NCI-H774 (cell line): ENCODE results near the gene PDE9A.
"Not testable (repeated sequence)": the region's sequence is repeated elsewhere in the genome, so short reads cannot be mapped to it uniquely, and the experiment has no call there.

ENCODE experiments used
- DNase-seq: peaks from one replicate; lab custom pipeline; 2025; lab: John Stamatoyannopoulos, UW

Gene PDE9A

GRCh38 chr21:42624936-42625335, 28.5 kb upstream of the PDE9A start:
- no peak for DNase-seq

DNA sequence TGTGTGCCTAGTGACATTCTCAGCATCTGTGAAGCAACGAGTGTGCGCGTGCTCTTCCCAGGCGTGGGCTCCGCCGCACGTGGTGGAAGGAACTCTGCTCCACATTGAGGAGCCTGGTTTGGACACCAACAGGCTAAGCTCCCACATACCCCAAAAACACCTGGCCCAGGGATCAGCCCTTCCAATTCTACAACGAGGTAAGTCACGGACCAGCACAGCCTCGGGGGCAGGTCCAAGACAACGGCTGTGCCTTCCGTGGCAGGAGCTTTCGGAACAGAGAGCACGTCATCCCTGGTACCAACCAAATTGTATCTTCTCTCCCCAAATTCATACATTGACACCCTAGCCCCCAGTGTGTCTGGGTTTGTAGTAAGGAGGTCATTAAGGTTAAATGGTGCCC, 27.2 kb upstream of the PDE9A start:
- no peak for DNase-seq

GRCh38 chr21:42627527-42628289, 25.7 kb upstream of the PDE9A start:
- DNase-seq, result no peak

DNA sequence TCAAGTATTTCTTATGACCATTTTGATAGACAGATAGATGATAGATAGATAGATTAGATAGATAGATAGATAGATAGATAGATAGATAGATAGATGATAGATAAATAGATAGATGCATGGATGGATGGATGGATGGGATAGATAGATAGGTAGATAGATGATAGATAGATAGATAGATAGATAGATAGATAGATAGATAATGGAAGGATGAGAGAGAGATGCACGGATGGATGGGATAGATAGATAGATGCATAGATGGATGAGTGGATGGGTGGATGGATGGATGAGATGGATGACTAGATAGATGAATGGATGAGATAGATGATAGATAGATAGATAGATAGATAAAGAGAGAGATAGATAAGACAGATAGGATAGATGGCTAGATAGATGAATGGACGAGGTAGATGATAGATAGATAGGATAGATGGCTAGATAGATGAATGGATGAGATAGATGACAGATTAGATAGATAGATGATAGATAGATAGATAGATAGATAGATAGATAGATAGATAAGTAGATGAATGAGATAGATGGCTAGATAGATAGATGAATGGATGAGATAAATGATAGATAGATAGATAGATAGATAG, 24.9 kb upstream of the PDE9A start:
- DNase-seq, result not testable (repeated sequence)

- no peak for DNase-seq
Observed at GRCh38 chr21:42629933-42630589, 23.4 kb upstream of the PDE9A start.

DNA sequence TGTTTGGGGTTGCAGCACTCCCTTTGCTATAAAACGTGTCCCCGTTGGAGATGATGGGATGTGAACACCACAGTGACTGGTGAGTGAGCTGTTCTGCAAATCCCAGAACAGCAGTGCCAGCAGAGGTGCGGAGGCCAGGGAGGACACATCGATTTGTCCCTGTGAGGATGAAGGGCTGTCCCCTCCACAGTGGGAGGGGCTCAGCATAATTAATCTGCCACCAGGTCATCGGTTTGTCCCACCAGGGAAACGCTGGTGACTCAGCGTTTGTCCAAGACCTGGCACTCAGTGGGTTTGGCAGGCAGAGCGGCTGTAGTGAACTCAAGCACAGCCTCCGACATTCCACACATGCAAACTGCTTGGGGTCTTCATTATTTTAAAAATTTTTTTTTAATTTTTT, 22.8 kb upstream of the PDE9A start:
- no peak for DNase-seq

- DNase-seq, result no peak
Observed at GRCh38 chr21:42631142-42631541, 22.3 kb upstream of the PDE9A start.

- no peak for DNase-seq
Observed at GRCh38 chr21:42632336-42632751, 21.1 kb upstream of the PDE9A start.

DNA sequence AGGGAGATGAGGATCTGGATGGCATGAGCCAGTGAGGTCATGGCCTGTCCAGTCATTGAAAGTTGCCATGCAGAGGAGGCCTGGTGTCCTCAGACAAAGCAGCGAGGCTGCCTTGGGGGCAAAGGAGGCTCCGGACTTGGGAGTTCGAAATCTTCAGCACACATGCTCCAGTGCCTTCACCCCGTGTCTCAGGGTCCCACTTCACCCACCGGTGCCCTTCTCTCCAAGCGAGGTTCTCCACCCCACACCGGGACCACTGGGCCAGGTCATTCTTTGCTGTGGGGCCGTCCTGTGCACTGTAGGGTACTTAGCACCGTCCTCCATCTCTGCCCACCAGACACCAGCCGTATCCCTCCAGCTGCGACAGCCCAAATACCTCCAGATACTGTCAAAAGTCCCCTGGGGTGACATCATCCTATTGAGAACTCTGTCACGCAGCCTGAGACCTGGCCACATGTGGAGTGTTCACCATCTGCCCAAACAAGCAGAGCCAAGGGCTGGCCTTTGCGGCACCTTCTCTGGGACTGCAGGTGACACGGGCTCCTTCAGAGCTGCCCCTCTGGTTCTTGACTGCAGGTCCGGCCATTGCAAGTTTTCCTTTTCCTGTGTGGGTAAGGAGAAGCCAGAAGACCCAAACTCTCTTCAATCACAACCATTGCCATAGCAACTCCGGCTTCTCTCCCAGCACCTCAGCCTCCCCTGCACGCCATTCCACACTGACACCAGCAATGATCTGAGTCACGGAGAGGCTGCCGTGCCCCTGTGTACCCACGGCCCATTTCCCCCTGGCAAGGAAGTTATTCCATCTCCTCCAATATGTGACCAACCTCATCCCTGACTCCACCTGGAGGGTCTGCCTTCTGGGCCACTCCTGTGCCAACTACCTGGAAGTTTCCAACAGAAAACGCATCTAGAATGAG, 20.4 kb upstream of the PDE9A start:
- DNase-seq, result no peak

DNA sequence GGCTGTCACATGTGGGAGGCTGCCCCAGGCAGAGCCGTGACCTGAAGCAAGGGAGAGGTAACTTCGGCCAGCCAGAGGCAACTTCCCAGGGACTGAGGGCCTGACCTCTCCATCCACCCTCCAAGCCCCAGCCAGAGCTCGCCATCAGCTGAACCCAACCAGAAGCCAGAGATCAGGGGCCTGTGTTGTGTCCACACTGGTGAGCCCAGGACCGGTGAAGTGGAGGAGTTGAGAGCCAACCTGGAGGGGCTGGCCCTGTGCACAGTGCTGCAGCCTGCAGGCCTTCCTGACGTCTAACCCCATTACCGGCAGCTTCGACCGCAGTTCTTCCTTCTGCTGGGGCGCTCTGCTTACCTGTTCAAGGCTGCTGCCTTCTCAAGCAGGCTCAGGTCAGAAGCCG, 19.6 kb upstream of the PDE9A start:
- DNase-seq, result no peak

GRCh38 chr21:42635848-42636519, 17.4 kb upstream of the PDE9A start:
- DNase-seq, result no peak

DNA sequence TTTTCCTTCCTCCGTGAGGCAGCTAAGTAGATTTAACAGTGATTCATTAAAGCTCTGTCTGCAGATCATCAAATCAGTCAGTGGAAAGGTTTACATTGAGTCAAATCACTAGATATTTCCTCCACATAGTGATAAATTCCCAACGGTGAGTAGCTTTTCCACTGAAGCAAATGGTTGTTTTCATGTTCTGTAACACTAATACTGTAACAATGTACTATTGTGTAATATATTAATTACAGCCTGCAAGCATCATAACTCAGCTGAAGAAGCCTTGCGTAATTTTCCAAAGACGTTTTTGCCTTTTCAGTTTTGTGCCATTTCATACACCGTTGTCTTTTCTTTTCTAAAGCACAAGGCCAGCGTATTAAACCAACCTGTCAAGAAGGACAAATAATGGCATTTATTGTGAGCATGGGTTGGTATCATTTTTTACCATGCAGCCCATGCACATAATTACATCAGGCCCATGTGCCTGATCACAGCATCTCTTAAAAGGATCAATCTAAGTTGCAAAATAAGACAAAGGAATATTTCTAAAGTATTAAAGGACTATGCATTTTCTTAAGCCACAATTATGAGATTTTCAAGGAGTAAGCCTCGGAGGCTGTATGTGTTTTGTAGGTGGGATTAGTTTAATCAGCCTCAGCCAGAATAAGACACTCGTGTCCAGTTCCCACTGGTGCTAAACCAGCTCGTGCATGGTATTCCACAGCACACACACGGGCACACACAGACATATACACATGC, 16.7 kb upstream of the PDE9A start:
- DNase-seq, result no peak

DNA sequence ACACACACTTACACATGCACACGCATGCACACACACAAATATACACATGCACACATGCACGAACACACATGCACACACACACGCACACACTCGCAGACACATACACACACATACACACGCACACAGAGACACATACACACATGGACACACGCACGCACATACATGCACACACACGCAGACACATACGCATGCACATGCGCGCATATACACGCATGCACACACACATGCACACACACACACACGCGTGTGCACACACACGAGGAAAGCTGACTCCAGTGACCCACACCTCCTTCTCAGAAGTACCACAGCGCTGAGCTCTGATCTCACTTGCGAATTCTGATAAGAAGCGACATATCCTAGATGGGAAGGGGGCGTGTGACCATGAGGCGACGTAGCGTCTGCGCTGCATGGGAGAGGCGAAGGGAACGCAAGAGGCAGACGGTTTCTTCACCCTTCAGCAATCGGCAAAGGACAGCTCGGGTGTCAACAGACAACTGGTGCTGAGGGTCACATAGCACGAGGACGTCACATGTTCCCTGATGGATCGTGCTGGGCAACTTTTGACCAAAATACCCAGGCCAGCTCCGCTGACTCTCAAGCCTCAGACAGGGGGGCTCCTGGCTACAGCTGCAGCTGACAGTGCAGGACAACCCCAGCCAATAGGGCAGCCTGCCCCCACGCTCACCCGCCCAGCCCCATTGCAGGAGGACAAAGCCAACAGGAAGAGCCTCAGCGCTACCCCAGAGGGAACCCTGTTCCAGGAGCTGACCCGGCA, 16.0 kb upstream of the PDE9A start:
- DNase-seq, result no peak

DNA sequence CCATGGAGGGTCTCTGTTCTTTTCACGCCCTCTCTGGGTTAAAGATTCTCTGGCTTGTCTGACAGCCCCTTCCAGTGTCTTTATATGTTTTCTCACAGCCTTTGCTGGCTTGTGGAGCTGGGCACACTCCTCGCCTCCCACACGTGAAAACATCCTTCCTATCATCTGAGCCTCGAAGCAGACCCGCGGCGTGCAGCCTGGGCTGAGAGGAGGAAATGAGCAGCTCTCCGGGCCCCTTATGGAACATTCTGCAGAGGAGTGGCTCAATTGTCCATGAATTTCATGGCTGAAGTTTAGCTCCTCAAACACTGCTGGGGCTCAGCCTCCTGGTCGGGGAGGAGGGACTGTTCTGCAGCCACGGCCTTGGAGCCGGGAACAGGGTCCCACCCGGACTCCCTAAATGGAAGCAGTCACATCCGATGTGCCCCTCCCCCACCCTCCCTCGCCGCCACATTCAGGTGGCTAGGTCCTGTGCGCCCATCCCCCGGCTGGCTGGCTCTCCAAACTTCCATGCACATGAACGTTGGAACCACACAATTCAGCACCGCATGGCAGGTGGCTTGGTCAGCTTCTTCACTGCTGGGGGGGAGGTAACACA, 15.1 kb upstream of the PDE9A start:
- DNase-seq, result no peak

- DNase-seq, result no peak
Observed at GRCh38 chr21:42639646-42640152, 13.7 kb upstream of the PDE9A start.

DNA sequence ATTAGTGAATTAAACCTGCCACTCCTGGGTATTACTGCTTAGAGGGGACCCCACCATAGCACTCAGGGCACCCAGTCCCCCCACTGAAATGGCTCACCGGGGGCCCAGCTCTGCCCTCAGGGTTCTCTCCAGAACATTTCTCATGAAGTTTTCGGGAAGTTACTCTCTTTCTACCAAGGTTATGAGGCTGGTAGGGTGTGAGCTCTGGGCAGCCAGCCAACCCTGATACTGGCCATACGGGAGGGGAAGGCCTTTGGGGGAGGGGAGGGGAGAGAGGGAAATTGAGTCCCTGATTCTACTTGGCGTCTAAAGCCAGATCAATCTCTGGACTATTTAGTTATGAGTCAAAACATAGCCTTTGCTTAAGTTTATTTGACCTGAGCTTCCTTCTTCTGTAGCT, 12.9 kb upstream of the PDE9A start:
- no peak for DNase-seq

GRCh38 chr21:42641311-42642218, 11.9 kb upstream of the PDE9A start:
- DNase-seq, result no peak

DNA sequence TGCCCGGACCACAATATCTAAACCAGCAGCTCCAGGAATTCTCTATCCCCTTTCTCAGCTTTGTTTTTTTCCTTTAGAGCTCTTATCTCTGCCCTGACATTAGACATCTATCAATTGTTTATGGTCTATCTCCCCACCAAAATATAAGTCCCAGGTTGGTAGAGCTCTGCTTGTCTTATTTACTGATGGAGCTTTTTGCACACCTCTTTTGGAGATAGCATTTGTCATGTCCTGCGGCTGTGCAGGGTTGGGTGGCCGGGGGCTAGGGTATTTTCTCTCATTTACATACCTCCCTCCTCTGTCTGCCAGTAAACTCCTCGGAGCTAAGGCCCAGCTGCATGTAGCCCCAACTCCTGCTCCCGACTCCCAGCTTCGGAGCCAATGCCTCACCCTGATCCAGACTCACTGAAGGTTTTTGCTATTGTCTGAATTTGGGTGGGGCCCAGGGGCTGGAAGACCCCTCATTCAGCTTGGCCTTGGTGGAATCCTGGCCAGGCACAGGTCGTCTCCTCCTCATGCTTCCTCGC, 11.1 kb upstream of the PDE9A start:
- no peak for DNase-seq
